GM21528 (cell line): Measurements from ENCODE around the gene CD3D.

Experiments
- ATAC-seq: cut with Tn5 transposase; IDR thresholded peaks from one replicate; pipeline ENCODE4 v1.9.1; 2021; ENCODE audit warnings: mild to moderate bottlenecking, moderate library complexity; ENCODE audit not compliant: unreplicated experiment, low FRiP score

Gene CD3D

DNA sequence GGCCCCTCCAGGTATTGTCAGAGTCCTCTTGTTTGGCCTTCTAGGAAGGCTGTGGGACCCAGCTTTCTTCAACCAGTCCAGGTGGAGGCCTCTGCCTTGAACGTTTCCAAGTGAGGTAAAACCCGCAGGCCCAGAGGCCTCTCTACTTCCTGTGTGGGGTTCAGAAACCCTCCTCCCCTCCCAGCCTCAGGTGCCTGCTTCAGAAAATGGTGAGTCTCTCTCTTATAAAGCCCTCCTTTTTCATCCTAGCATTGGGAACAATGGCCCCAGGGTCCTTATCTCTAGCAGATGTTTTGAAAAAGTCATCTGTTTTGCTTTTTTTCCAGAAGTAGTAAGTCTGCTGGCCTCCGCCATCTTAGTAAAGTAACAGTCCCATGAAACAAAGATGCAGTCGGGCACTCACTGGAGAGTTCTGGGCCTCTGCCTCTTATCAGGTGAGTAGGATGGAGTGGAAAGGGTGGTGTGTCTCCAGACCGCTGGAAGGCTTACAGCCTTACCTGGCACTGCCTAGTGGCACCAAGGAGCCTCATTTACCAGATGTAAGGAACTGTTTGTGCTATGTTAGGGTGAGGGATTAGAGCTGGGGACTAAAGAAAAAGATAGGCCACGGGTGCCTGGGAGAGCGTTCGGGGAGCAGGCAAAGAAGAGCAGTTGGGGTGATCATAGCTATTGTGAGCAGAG is 37.8 kb downstream of the CD3D start, which contains the start of gene CD3E:
Gene CD3E (plus strand): TSS at position 163 of the 681 bp plus-strand sequence. CDS start 223 bp downstream, at position 386.
- ATAC-seq = no peak

GRCh38 chr11:118304227-118304567 is 38.3 kb downstream of the CD3D start:
- no peak for ATAC-seq

- ATAC-seq = no peak
Measured at GRCh38 chr11:118301600-118302195, 40.8 kb downstream of the CD3D start.

GRCh38 chr11:118295815-118296454 is 46.6 kb downstream of the CD3D start:
- no peak for ATAC-seq

DNA sequence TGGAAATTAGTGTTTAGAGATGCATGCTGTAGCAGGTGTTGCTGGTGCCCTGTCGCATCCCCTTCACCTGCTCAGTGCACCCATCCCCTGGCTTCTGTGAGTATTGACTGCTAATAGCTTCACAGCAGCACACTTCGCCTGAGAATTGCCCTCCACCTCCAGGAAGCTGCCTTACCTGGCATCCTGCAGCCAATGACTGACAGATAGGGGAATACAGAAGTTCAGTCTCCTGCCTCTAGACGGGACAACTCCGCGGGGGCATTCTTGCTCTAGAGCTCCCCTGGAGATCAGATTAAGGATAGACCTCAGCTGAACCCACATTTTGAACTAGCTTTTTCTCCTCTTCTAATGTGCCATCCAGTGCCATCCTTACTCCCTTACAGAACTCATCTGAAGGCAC is 47.3 kb downstream of the CD3D start:
- ATAC-seq = no peak

GRCh38 chr11:118294053-118294452 is 48.5 kb downstream of the CD3D start:
- no peak for ATAC-seq

GRCh38 chr11:118291477-118292135 is 50.9 kb downstream of the CD3D start:
- ATAC-seq = no peak

DNA sequence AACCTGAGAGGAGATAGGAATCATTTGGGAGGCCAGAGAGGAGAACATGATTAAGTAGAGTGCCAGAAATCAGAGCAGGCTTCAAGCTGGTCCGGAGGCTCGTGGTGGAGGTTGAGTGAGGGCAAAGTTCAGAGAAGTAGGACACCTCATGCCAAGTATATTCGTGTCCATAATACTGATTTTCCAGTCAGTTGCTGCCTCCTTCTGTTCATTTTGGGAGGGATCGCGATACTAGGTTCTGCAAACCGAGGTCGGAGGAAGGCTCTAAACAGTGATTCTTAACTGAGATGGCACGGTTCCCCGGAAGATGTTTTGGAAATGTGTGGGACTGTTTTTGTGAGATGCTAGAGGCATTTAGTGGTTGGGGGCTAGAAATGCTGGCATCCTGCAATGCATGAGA is 51.6 kb downstream of the CD3D start:
- ATAC-seq = no peak

GRCh38 chr11:118289401-118289800 is 53.1 kb downstream of the CD3D start:
- no peak for ATAC-seq
